Ishikawa (cell line): Measurements from ENCODE around the gene HS3ST5.

ENCODE experiments used
- CEBPB ChIP-seq: IDR thresholded peaks from 2 replicates; pipeline ENCODE4 v1.6.1; 2012
- CREB1 ChIP-seq: IDR thresholded peaks from 2 replicates; pipeline ENCODE4 v1.6.1; 2012; ENCODE audit warnings: low read depth
- EGR1 ChIP-seq: IDR thresholded peaks from 2 replicates; pipeline ENCODE4 v1.6.1; 2012
- EP300 ChIP-seq: IDR thresholded peaks from 2 replicates; pipeline ENCODE4 v1.6.1; 2012; ENCODE audit warnings: borderline replicate concordance
- FOXM1 ChIP-seq: IDR thresholded peaks from 2 replicates; pipeline ENCODE4 v1.6.1; 2012; ENCODE audit warnings: low read depth, borderline replicate concordance
- NFIC ChIP-seq: IDR thresholded peaks from 2 replicates; pipeline ENCODE4 v1.6.1; 2012
- RAD21 ChIP-seq: IDR thresholded peaks from 2 replicates; pipeline ENCODE4 v1.6.1; 2012; ENCODE audit warnings: low read depth
- TAF1 ChIP-seq: IDR thresholded peaks from 2 replicates; pipeline ENCODE4 v1.6.1; 2012; ENCODE audit warnings: low read depth, mild to moderate bottlenecking
- TCF12 ChIP-seq: IDR thresholded peaks from 2 replicates; pipeline ENCODE4 v1.6.1; 2012; ENCODE audit warnings: low read depth
- TEAD4 ChIP-seq: IDR thresholded peaks from 2 replicates; pipeline ENCODE4 v1.6.1; 2012
- YY1 ChIP-seq: IDR thresholded peaks from 2 replicates; pipeline ENCODE4 v1.6.1; 2012; ENCODE audit warnings: low read depth
- ZBTB7A ChIP-seq: IDR thresholded peaks from 2 replicates; pipeline ENCODE4 v1.6.1; 2012; ENCODE audit warnings: low read depth
- TF ChIP-seq, protein P1 (sequence below): IDR thresholded peaks from 2 replicates; pipeline ENCODE4 v1.6.1; 2012
- TF ChIP-seq, protein P2 (sequence below): IDR thresholded peaks from 2 replicates; pipeline ENCODE4 v1.6.1; 2012
- TF ChIP-seq, protein P3 (sequence below): IDR thresholded peaks from 2 replicates; pipeline ENCODE4 v1.6.1; 2012; ENCODE audit warnings: low read depth, mild to moderate bottlenecking

Gene HS3ST5

DNA sequence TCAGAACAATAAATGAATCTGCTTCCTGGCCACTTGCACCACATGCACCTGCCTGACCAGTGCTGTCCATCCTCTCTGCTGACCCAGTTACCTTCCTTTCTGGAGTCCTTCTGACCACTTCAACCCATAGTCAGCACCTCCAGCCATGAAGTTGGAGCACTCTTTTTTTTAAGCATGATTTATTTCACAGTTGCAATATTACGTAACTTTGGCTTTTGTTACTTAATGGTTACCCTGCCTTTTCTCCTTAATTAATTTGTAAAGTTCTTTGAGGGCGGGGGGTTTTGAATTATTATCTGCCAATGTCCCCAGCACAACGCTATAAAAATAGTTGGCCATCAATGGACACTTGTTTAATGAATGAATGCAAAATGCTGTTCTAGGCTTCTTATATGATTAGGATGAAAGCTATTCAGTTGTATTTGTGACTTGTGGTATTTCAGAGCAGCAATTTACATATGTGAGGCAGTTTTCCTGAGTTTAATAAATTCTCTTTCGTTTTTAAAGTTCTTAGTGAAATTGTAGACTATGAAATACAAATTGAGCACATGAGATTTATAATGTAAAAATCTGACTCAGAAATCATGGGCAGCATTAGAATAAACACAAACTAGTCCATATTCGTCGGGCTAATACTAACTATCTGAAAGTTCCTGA lies 180.0 kb downstream of the HS3ST5 start:
- TF ChIP-seq, protein P1, sequence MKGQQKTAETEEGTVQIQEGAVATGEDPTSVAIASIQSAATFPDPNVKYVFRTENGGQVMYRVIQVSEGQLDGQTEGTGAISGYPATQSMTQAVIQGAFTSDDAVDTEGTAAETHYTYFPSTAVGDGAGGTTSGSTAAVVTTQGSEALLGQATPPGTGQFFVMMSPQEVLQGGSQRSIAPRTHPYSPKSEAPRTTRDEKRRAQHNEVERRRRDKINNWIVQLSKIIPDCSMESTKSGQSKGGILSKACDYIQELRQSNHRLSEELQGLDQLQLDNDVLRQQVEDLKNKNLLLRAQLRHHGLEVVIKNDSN = no peak
- TF ChIP-seq TCF12 (no peak), CEBPB (no peak), TAF1 (no peak), EGR1 (no peak), YY1 (no peak), TEAD4 (no peak), ZBTB7A (no peak), RAD21 (no peak), NFIC (no peak), CREB1 (no peak)
- TF ChIP-seq, protein P2, sequence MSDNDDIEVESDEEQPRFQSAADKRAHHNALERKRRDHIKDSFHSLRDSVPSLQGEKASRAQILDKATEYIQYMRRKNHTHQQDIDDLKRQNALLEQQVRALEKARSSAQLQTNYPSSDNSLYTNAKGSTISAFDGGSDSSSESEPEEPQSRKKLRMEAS = no peak
- TF ChIP-seq, protein P3, sequence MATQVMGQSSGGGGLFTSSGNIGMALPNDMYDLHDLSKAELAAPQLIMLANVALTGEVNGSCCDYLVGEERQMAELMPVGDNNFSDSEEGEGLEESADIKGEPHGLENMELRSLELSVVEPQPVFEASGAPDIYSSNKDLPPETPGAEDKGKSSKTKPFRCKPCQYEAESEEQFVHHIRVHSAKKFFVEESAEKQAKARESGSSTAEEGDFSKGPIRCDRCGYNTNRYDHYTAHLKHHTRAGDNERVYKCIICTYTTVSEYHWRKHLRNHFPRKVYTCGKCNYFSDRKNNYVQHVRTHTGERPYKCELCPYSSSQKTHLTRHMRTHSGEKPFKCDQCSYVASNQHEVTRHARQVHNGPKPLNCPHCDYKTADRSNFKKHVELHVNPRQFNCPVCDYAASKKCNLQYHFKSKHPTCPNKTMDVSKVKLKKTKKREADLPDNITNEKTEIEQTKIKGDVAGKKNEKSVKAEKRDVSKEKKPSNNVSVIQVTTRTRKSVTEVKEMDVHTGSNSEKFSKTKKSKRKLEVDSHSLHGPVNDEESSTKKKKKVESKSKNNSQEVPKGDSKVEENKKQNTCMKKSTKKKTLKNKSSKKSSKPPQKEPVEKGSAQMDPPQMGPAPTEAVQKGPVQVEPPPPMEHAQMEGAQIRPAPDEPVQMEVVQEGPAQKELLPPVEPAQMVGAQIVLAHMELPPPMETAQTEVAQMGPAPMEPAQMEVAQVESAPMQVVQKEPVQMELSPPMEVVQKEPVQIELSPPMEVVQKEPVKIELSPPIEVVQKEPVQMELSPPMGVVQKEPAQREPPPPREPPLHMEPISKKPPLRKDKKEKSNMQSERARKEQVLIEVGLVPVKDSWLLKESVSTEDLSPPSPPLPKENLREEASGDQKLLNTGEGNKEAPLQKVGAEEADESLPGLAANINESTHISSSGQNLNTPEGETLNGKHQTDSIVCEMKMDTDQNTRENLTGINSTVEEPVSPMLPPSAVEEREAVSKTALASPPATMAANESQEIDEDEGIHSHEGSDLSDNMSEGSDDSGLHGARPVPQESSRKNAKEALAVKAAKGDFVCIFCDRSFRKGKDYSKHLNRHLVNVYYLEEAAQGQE = no peak

DNA sequence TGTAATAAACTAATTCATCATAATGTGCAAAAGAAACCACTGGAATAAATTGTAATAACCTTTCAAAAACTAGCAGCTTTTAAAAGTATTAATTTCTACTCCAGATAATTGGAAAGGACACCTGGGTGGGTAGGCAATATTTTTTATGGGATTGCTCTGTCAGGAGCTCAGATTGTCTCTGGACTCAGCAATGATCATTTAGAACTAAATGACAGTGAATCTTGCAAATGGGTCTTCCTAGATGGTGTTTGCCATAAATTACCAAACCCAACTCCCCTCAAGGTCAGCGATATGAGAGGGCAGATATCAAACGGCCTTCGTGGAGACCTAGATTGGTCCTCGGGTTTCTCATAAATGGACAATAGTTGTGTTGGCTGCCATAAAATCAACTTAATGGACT lies 181.9 kb downstream of the HS3ST5 start:
- TF ChIP-seq TEAD4 (no peak), EP300 (no peak), ZBTB7A (no peak)
- TF ChIP-seq, protein P1 = no peak

DNA sequence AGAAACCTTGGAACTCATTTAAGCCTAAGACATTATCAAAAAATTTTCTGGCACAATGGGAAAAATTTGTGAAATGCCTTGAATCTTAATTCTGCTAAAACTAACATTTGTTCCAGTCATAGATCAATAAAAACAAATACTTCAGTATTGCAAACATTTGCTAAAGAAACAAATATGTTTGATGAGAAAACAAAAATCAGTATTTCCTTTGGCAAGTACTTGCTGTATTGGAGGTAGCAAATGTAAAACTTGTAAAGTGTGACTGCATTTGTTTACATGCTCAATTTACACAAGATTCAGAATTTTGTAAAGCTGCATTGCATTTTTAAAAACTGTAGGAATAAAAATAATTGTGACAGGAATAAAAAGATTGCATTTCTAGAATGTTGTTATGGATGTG lies 183.1 kb downstream of the HS3ST5 start:
- TF ChIP-seq, protein P1 = no peak
- no peak for TF ChIP-seq EGR1
- no peak for TF ChIP-seq FOXM1
- TF ChIP-seq YY1 = no peak
- no peak for TF ChIP-seq TEAD4
- TF ChIP-seq CEBPB = no peak
- no peak for TF ChIP-seq RAD21
- no peak for TF ChIP-seq TAF1
- TF ChIP-seq NFIC = no peak
- no peak for TF ChIP-seq CREB1
- no peak for TF ChIP-seq TCF12
- TF ChIP-seq, protein P3 = no peak
- TF ChIP-seq, protein P2 = no peak
- TF ChIP-seq ZBTB7A = no peak

DNA sequence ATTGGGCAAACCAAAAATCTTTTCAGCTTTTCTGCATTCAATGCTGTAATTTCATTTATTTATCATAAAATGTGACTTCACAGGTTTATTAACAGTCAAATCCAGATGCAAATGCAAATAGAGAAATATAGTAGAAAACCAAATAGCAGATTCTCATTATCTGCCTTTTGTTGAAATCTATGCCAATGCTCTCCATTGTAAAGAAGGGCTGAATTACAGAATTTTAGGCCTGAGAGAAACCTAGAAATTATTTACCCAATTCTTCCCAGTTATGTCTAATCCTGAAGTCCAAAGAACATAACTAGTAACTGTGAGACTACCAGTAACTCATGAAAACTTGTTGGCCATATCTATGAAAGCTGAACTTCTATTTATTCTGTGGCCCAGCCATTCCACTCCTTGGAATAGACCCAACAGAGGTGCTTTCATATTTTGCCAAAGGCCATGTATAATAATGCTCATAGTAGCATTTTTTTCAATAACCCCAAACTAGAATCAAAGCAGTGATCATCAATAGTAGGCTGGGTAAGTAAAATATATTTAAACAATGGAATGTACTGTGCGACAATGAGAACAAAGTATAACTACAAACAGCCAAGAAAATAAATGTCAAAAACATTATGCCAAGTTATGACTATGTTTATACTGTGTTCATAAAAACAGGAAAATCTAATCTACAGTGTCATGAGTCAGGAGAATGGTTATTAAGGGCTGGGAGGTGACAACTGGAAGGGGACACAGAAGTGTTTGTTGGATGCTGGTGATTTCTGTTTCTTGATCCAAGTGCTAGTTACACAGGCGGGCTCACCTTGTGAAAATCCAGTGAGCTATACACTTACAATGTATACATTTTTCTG lies 183.8 kb downstream of the HS3ST5 start:
- TF ChIP-seq EP300 (no peak), FOXM1 (no peak), ZBTB7A (no peak), TEAD4 (no peak)
- TF ChIP-seq, protein P1 = no peak

DNA sequence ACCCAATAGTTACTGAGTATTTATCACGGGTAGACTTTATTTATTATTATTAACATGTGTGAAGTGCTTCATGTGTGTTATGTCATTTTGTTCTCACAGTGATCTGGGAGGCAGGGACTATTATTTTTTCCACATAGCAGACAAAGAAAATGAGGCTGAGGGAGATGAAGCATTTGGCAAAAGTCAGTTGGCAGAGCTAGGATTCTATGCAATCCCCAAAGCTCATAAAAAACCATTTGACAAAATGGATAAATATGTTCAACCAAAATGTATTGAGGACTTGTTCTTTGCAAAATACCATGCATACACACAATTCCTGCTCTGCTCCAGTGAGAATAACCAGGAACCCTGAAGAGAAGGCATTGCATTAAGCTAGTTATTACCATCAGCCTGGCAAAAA lies 184.4 kb downstream of the HS3ST5 start:
- TF ChIP-seq TCF12 (no peak), RAD21 (no peak), FOXM1 (no peak), TAF1 (no peak), NFIC (no peak), TEAD4 (no peak), EGR1 (no peak), CEBPB (no peak), EP300 (no peak), ZBTB7A (no peak)
- TF ChIP-seq, protein P2 = no peak
- TF ChIP-seq, protein P3 = no peak
- TF ChIP-seq, protein P1 = no peak
